GM20000 (cell line): ENCODE results near the gene ZBTB11.
"Not testable (repeated sequence)": the region's sequence is repeated elsewhere in the genome, so short reads cannot be mapped to it uniquely, and the experiment has no call there.

ENCODE experiments used
- DNase-seq: peaks from one replicate; pipeline ENCODE4 v3.0.0; 2012; ENCODE audit warnings: low spot score
- CTCF ChIP-seq: IDR thresholded peaks from 2 replicates; pipeline ENCODE4 v1.5.1; 2012; ENCODE audit warnings: mild to moderate bottlenecking, control low read depth; ENCODE audit errors: extremely low read depth, missing control alignments

Gene ZBTB11

DNA sequence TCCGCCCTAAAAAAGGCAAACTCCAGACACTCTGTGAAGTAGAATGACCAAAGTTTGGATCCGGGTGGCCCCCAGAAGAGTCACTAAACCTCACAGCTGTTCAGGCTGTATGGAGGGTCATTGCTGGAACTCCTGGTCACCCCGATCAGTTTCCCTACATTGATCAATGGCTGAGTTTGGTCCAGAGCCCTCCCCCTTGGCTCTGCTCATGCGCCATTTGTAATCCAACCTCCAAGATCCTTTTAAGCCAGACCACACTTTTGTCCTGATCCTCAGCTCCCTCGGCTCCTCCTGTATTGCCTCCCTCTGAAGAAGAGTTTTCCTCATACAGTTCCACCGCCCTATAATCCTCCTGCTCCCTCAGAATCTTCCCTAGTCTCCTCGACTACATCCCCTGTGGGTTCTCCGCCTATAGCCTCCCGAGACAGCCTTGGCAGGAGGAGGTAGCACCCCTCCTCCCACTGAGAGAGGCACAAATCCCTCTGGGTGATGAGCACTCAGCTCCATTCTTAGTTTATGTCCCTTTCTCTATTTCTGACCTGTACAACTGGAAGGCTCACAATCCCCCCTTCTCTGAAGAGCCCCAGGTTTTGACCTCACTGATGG lies 42.2 kb downstream of the ZBTB11 start:
- TF ChIP-seq CTCF: no peak

DNA sequence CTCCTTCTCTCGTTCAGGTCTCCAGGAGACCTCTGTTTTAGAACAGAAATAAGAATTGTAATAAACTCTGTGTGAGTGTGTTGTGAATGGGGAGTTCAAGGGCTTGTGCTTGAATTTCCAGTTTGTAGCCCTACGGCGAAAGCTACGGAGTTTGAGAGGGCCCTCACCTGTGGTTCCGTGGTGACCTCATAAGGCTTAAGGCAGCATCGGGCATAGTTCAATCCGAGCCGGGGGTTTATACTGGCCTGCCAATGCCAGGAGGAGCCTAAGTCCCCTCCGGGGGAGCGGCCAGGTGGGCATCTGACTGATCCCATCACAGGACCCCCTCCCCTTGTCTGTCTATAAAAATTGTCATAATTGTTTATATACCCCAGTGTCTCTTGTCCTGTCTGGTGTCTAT lies 43.7 kb downstream of the ZBTB11 start:
- TF ChIP-seq CTCF: no peak

More for the DNA sequence above, 42.2 kb downstream of the ZBTB11 start:
- DNase-seq: no peak

GRCh38 chr3:101632586-101632985 lies 44.3 kb downstream of the ZBTB11 start:
- TF ChIP-seq CTCF: no peak

More for the DNA sequence above, 43.7 kb downstream of the ZBTB11 start:
- no peak for DNase-seq

GRCh38 chr3:101631959-101632358 lies 45.0 kb downstream of the ZBTB11 start:
- not testable (repeated sequence) for DNase-seq

More at GRCh38 chr3:101632586-101632985, 44.3 kb downstream of the ZBTB11 start:
- DNase-seq: no peak

DNA sequence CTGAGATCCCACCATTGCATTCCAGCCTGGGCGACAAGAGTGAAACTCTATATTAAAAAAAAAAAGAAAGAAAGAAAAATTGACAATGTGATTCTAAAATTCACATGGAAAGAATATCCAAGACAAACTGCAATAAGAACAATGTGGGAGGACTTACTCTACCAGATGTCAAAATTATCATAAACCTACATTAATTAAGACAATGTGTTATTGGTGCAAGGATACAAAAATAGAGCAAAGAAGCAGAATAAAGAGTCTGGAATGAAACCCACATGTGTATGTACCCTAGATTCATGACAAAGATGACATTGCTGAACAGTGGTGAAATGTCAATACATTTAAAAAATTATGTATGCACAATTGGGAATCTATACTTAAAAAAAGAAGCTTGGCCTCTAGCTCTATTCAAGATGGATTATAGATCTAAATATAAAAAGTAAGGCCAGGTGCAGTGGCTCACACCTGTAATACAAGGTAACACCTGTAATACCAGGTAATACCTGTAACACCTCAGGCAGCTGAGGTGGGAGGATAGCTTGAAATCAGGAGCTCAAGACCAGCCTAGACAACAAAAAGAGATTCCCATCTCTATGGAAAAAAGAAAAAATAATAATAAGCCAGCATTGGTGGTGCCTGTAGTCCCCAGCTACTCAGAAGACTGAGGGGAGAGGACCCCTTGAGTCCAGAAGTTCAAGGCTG lies 45.7 kb downstream of the ZBTB11 start:
- no peak for DNase-seq
- TF ChIP-seq CTCF: no peak

DNA sequence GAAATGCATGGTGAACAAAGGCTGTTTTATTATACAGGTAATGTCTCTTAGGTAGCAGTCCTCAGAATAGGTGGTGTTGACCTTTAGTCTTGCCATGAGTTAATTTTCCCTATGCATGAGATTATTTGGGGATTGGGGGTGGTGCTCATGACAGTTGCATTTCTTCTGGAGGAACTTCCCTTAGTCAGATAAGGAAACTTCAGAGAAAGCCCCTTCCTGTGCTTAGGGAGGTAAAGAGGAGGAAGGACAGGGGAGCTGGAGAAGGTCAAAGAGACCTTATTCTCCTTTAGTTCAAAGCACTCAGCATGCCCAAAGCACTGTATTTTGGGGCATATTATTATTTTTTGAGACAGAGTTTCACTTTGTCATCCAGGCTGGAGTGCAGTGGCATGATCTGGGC lies 47.7 kb downstream of the ZBTB11 start:
- DNase-seq: no peak
- no peak for TF ChIP-seq CTCF

GRCh38 chr3:101625879-101626278 lies 51.1 kb downstream of the ZBTB11 start:
- DNase-seq: no peak
- TF ChIP-seq CTCF: no peak

- TF ChIP-seq CTCF: no peak
- no peak for DNase-seq
Observed at GRCh38 chr3:101624857-101625256, 52.1 kb downstream of the ZBTB11 start.
